Thyroid gland (tissue), 4 donors: ENCODE results near the gene NR5A2. TPM values are rescaled to one million over a fixed set of nuclear protein-coding genes. Genes with fewer than 3 reads are reported as not detected.

ENCODE experiments used
- DNase-seq, 2 donors: peaks; one replicate each; pipeline ENCODE4 v3.0.0-alpha.2; 2019
- H3K27ac ChIP-seq, 3 donors: fragments of 200-600 bp; sonication (generic); 1 replicate in 2 of 3; 2 replicates in 1 of 3; pipeline ENCODE4 v1.5.1; 2016 to 2019; ENCODE audit warnings: mild to moderate bottlenecking in 1 of 3, moderate library complexity in 1 of 3
- H3K27me3 ChIP-seq: fragments of 200-600 bp; sonication (generic); one replicate; pipeline ENCODE4 v1.5.1; 2019
- H3K36me3 ChIP-seq, 2 donors: fragments of 200-600 bp; sonication (generic); one replicate each; pipeline ENCODE4 v1.5.1; 2016 to 2019
- H3K4me1 ChIP-seq, 2 donors: fragments of 200-600 bp; sonication (generic); one replicate each; pipeline ENCODE4 v1.5.1; 2017 to 2019
- H3K4me3 ChIP-seq, 3 donors: fragments of 200-600 bp; sonication (generic); replicated peaks in 1 of 3; 1 replicate in 2 of 3; 2 replicates in 1 of 3; pipeline ENCODE4 v1.5.1; 2016; ENCODE audit warnings: mild to moderate bottlenecking in 1 of 3
- H3K9me3 ChIP-seq: fragments of 200-600 bp; sonication (generic); one replicate; pipeline ENCODE4 v1.5.1; 2017
- POLR2A ChIP-seq, 2 donors: fragments of 450-650 bp; IDR thresholded peaks; one replicate each; pipeline ENCODE4 v1.6.1; 2017; ENCODE audit warnings: antibody characterized with exemption in 2 of 2, mild to moderate bottlenecking in 2 of 2, moderate library complexity in 1 of 2
- WGBS, 2 donors: methylation state at CpG; one replicate each; pipeline ENCODE4 v1.1.5; 2017; 5-methylcytosine and 5-hydroxymethylcytosine counted together
- intact Hi-C: fragments of 100-400 bp; cut with DNase I; formaldehyde crosslinking; loops from one replicate; pipeline ENCODE4 v1.15.1; 2023
- total RNA-seq, 4 donors: library from RNA; depleted of rRNA; stranded (reverse); fragments of >200 nt; gene quantifications; one replicate each; pipeline ENCODE4 v1.2.3, GENCODE V29; 2016
- TF ChIP-seq, protein P1 (sequence below), 6 experiments: fragments of 200-600 bp in 3 of 6; fragments of 450-650 bp in 3 of 6; sonication (generic) in 3 of 6; IDR thresholded peaks; one replicate each; pipeline ENCODE4 v1.5.1; 2016 to 2019; ENCODE audit warnings: antibody characterized with exemption in 6 of 6, mild to moderate bottlenecking in 2 of 6, inconsistent platforms in 1 of 6, moderate library complexity in 1 of 6

The NR5A2 gene
- total RNA-seq, 4 donors from 2014 or later, result 1.5 to 8.2 (median 3.9) TPM

DNA sequence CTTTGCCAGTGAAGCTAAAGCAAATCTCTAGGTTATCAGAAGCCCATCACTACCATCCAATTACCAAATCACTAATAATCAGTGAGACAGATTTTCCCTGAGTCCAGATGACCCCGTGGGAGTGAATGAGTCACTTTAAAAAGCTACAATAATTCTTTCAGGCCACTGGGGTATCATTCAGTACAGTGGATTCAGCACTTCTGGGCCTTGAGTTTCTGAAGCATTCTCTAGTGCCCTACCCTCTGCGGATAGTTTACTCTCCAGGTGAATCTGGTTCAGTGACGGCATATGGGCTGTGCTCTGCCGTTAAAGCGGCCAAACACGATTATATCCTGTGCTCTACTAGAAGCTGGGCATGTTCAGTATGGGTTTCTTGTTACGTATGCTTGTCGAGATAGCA is 26.1 kb downstream of the NR5A2 start:
- Histone ChIP-seq H3K36me3 (no peaks in the 10 kb centered on the region), H3K27ac (no peak overlapping the region), H3K27me3 (no peaks in the 10 kb centered on the region), H3K4me3 (no peak overlapping the region), H3K9me3 (no peaks in the 10 kb centered on the region), H3K4me1 (no peaks in the 10 kb centered on the region)
- TF ChIP-seq, protein P1, sequence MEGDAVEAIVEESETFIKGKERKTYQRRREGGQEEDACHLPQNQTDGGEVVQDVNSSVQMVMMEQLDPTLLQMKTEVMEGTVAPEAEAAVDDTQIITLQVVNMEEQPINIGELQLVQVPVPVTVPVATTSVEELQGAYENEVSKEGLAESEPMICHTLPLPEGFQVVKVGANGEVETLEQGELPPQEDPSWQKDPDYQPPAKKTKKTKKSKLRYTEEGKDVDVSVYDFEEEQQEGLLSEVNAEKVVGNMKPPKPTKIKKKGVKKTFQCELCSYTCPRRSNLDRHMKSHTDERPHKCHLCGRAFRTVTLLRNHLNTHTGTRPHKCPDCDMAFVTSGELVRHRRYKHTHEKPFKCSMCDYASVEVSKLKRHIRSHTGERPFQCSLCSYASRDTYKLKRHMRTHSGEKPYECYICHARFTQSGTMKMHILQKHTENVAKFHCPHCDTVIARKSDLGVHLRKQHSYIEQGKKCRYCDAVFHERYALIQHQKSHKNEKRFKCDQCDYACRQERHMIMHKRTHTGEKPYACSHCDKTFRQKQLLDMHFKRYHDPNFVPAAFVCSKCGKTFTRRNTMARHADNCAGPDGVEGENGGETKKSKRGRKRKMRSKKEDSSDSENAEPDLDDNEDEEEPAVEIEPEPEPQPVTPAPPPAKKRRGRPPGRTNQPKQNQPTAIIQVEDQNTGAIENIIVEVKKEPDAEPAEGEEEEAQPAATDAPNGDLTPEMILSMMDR (IDR thresholded peaks at IDR 0.05), result no peak
- no peak for TF ChIP-seq POLR2A (IDR thresholded peaks at IDR 0.05)
- DNase-seq, result no peak
- intact Hi-C loops, result no loop called here
- 34 to 45% methylated on average over 8 of the region's 8 CpGs for WGBS, 2 donors

GRCh38 chr1:200058341-200058740 is 30.8 kb downstream of the NR5A2 start:
- TF ChIP-seq POLR2A (IDR thresholded peaks at IDR 0.05), result no peak
- TF ChIP-seq, protein P1 (IDR thresholded peaks at IDR 0.05), result no peak
- Histone ChIP-seq H3K27ac (no peak overlapping the region), H3K4me3 (no peak overlapping the region), H3K4me1 (no peaks in the 10 kb centered on the region), H3K27me3 (no peaks in the 10 kb centered on the region), H3K36me3 (no peaks in the 10 kb centered on the region), H3K9me3 (no peaks in the 10 kb centered on the region)
- WGBS, 2 donors, result 88% methylated on average over 15 of the region's 15 CpGs
- intact Hi-C loops, result no loop called here
- no peak for DNase-seq

DNA sequence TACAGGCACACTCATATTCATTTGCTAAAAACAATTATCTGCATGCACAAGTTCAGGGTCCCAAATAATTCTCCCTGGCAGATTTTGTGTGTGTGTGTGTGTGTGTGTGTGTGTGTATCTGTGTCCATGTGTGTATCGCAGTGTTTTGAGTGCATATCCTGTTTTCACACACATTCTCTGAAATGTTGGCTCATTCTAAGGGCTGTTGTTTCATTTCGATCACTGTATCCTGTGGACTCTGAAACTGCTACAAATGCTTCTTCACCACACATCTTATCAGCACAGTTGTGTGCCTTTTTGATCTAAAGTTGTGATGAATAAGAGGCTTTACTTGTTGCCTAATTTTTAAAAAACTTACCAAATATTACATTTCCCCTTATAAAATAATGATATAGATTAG is 34.6 kb downstream of the NR5A2 start:
- H3K27me3 ChIP-seq, result no peaks in the 10 kb centered on the region
- H3K27ac ChIP-seq, result no peak overlapping the region
- no peaks in the 10 kb centered on the region for H3K4me1 ChIP-seq
- H3K36me3 ChIP-seq, result no peaks in the 10 kb centered on the region
- no peak overlapping the region for H3K4me3 ChIP-seq
- intact Hi-C loops, result no loop called here
- no peaks in the 10 kb centered on the region for H3K9me3 ChIP-seq
- DNase-seq, result no peak
- WGBS, 2 donors, result 74 to 86% methylated on average over 2 of the region's 2 CpGs
- TF ChIP-seq, protein P1 (IDR thresholded peaks at IDR 0.05), result no peak
- TF ChIP-seq POLR2A (IDR thresholded peaks at IDR 0.05), result no peak

DNA sequence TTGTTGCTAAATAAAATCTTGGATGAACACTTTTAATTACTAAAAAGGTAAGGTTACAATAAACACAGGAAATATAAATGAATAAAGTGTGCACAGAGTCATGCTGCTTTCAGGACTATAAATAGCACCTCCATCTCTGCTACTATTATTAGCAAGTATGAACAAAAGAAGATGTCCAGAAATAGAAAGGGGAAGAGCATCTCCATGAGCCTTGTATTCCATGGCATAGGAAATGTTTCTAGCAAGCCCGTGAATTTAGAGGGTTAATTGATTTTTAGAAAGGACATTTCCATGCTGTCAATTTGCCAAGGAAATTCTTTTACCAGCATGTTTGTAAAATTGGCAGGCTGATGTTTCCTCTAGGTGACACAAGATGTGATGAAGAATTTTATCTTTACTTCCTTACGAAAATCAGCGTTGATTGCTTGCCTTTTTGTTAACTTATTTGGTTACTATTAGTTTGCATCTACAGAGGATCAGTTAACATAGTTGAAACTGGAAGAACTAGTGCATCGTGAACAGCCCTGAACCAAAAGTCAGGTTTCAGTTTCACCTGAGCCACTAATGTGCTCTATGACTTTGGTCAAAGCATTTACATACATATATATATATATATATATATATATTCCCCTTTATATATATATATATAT is 45.3 kb downstream of the NR5A2 start:
- TF ChIP-seq, protein P1 (IDR thresholded peaks at IDR 0.05), result no peak
- TF ChIP-seq POLR2A (IDR thresholded peaks at IDR 0.05), result no peak
- Histone ChIP-seq H3K27ac (no peak overlapping the region), H3K27me3 (no peaks in the 10 kb centered on the region), H3K9me3 (no peaks in the 10 kb centered on the region), H3K4me1 (peaks cover 9 to 10% of the 10 kb centered on the region in 2 donors), H3K4me3 (no peak overlapping the region), H3K36me3 (no peaks in the 10 kb centered on the region)
- intact Hi-C loops, result no loop called here
- WGBS, 2 donors, result 66 to 81% methylated on average over 4 of the region's 4 CpGs
- no peak for DNase-seq

DNA sequence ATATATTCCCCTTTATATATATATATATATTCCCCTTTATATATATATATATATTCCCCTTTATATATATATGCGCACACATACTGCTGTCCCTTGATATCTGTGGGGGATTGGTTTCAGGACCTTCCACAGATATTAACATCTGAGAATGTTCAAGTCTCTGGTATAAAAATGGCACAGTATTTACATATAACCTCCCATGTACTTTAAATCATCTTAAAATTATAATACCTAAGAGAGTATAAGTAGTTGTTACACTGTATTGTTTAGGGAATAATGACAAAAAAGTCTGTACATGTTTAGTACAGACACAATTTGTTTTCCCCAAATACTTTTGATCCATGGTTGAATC is 45.8 kb downstream of the NR5A2 start:
- H3K4me1 ChIP-seq, result peaks cover 9 to 10% of the 10 kb centered on the region in 2 donors
- H3K4me3 ChIP-seq, result no peak overlapping the region
- no peaks in the 10 kb centered on the region for H3K9me3 ChIP-seq
- 90 to 98% methylated on average over 1 of the region's 1 CpG for WGBS, 2 donors
- no peak for DNase-seq
- H3K27ac ChIP-seq, result no peak overlapping the region
- TF ChIP-seq, protein P1 (IDR thresholded peaks at IDR 0.05), result no peak
- no peak for TF ChIP-seq POLR2A (IDR thresholded peaks at IDR 0.05)
- intact Hi-C loops, result no loop called here
- no peaks in the 10 kb centered on the region for H3K27me3 ChIP-seq
- H3K36me3 ChIP-seq, result no peaks in the 10 kb centered on the region
